Peyer's patch (tissue), 4 donors: ENCODE data around the gene CSNK2A2. TPM values are rescaled to one million over a fixed set of nuclear protein-coding genes. Genes with fewer than 3 reads are reported as not detected.

Experiments
- DNase-seq, 3 donors: peaks; one replicate each; pipeline ENCODE4 v3.0.0-alpha.2; 2017 to 2019
- H3K27ac ChIP-seq, 4 donors: fragments of 200-600 bp; sonication (generic); one replicate each; pipeline ENCODE4 v1.5.1; 2016 to 2019
- H3K27me3 ChIP-seq, 2 donors: fragments of 200-600 bp; sonication (generic); one replicate each; pipeline ENCODE4 v1.5.1; 2019
- H3K36me3 ChIP-seq, 3 donors: fragments of 200-600 bp; sonication (generic); one replicate each; pipeline ENCODE4 v1.5.1; 2016 to 2019
- H3K4me1 ChIP-seq, 4 donors: fragments of 200-600 bp; sonication (generic); one replicate each; pipeline ENCODE4 v1.5.1; 2016 to 2019
- H3K4me3 ChIP-seq, 4 donors: fragments of 200-600 bp; sonication (generic); 1 replicate in 3 of 4; 2 replicates in 1 of 4; pipeline ENCODE4 v1.5.1; 2016 to 2019; ENCODE audit warnings: mild to moderate bottlenecking in 1 of 4
- H3K9me3 ChIP-seq, 4 donors: fragments of 200-600 bp; sonication (generic); one replicate each; pipeline ENCODE4 v1.5.1; 2016 to 2019; ENCODE audit warnings: mild to moderate bottlenecking in 1 of 4
- CTCF ChIP-seq, 6 experiments: fragments of 450-650 bp in 4 of 6; fragments of 200-600 bp in 2 of 6; sonication (generic) in 1 of 6; IDR thresholded peaks; one replicate each; pipeline ENCODE4 v1.5.1; 2017 to 2019; ENCODE audit warnings: antibody characterized with exemption in 6 of 6, mild to moderate bottlenecking in 3 of 6, moderate library complexity in 1 of 6
- POLR2A ChIP-seq, 2 donors: fragments of 450-650 bp; IDR thresholded peaks; one replicate each; pipeline ENCODE4 v1.5.1; 2017; ENCODE audit warnings: antibody characterized with exemption in 2 of 2, mild to moderate bottlenecking in 2 of 2, moderate library complexity in 2 of 2
- total RNA-seq, 4 donors: library from RNA; depleted of rRNA; stranded (reverse); fragments of >200 nt; gene quantifications; one replicate each; pipeline ENCODE4 v1.1.0, GENCODE V29; 2016

Gene CSNK2A2
- total RNA-seq, 4 donors from 2014 or later, result 25.1 to 36.4 (median 29.6) TPM

GRCh38 chr16:58170223-58170622, 27.7 kb downstream of the CSNK2A2 start:
- no peaks in the 10 kb centered on the region for H3K4me1 ChIP-seq
- no peak for DNase-seq
- H3K27ac ChIP-seq, result no peak overlapping the region
- peaks cover 0 to 87% (median 0%) of the 10 kb centered on the region in 3 donors for H3K36me3 ChIP-seq
- TF ChIP-seq CTCF (IDR thresholded peaks at IDR 0.05), result no peak
- no peak for TF ChIP-seq POLR2A (IDR thresholded peaks at IDR 0.05)
- no peaks in the 10 kb centered on the region for H3K27me3 ChIP-seq
- no peaks in the 10 kb centered on the region for H3K9me3 ChIP-seq
- no peak overlapping the region for H3K4me3 ChIP-seq

DNA sequence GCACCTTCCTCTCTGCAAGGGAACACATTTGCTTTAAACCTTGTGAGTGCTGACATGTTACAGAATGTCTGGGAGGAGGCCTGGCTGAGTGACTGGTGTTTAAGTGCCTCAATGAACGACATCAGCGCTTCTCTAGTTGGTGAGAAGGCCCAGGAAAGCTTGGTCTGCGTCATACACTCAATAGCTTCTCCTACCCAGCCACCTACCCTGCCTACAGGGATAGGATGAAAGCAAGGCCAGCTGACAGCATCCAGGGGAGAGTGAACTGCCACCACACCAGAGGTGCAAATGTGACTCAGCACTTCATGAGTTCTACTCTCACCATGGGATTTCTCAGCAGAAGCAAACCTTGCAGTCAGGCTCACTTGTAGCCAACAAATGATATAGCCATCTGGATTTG, 37.1 kb downstream of the CSNK2A2 start:
- peaks cover 0 to 49% (median 0%) of the 10 kb centered on the region in 3 donors for H3K36me3 ChIP-seq
- H3K27ac ChIP-seq, result no peak overlapping the region
- TF ChIP-seq POLR2A (IDR thresholded peaks at IDR 0.05) (no peak), CTCF (IDR thresholded peaks at IDR 0.05) (no peak)
- no peak overlapping the region for H3K4me3 ChIP-seq
- no peak for DNase-seq
- H3K4me1 ChIP-seq, result no peaks in the 10 kb centered on the region
- H3K9me3 ChIP-seq, result no peaks in the 10 kb centered on the region
- no peaks in the 10 kb centered on the region for H3K27me3 ChIP-seq

- H3K27ac ChIP-seq, result no peak overlapping the region
Observed at GRCh38 chr16:58158725-58159124, 39.2 kb downstream of the CSNK2A2 start.

DNA sequence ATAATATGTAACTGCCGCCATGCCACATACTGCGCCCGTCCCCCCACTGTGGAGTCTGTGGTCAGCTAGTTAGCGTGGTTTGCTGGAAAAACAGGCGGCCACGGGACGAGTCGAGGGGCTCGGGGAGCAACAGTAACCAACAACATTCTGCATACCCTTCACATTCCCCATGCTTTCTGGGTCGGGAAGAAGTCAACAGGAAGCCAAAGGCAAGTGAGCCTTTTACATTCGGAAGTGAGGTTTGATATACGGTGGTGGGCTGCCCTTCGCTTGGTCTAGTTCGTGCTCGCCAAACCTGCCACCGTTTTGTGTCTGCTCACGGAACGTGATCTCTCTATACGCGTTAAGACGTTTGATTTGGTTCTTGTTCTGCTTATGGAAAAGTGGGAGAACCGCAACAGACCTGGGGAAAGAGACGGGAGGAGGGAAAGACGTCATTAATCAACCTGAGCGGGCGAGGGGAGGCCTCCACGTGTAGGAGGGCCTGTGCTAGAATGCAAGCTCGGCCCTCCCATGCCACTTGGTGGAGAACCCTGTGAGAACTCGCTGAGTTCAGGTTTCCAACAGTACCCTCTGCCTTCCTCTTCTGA, 39.9 kb downstream of the CSNK2A2 start:
- Histone ChIP-seq H3K36me3 (peaks cover 0 to 22% (median 0%) of the 10 kb centered on the region in 3 donors), H3K27me3 (no peaks in the 10 kb centered on the region), H3K9me3 (no peaks in the 10 kb centered on the region), H3K27ac (no peak overlapping the region), H3K4me3 (no peak overlapping the region), H3K4me1 (no peaks in the 10 kb centered on the region)
- DNase-seq, result no peak
- no peak for TF ChIP-seq CTCF (IDR thresholded peaks at IDR 0.05)
- TF ChIP-seq POLR2A (IDR thresholded peaks at IDR 0.05), result no peak

More at GRCh38 chr16:58158725-58159124, 39.2 kb downstream of the CSNK2A2 start:
- no peak for TF ChIP-seq CTCF (IDR thresholded peaks at IDR 0.05)
- no peak for TF ChIP-seq POLR2A (IDR thresholded peaks at IDR 0.05)
- Histone ChIP-seq H3K36me3 (peaks cover 0 to 28% (median 0%) of the 10 kb centered on the region in 3 donors), H3K4me1 (no peaks in the 10 kb centered on the region), H3K9me3 (no peaks in the 10 kb centered on the region), H3K4me3 (no peak overlapping the region), H3K27me3 (no peaks in the 10 kb centered on the region)
- no peak for DNase-seq

DNA sequence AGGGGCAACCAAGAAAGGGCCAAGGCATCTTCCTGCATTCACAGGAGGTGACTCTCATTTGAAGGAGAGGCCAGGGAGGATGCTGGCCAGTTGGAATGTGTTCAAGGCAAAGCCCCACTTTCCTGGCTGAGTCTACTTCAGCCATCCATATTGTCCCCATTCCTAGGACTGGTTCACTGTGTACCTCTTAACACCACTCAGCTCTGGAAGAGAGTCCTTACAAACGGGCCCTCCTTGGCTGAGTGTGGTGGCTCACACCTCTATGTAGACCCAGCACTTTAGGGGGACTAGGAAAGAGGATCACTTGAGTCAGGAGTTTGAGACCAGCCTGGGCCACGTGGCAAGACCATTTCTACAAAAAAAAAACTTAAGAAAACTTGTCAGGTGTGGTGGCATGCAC, 40.7 kb downstream of the CSNK2A2 start:
- TF ChIP-seq POLR2A (IDR thresholded peaks at IDR 0.05) (no peak), CTCF (IDR thresholded peaks at IDR 0.05) (no peak)
- no peak for DNase-seq
- H3K4me3 ChIP-seq, result no peak overlapping the region
- H3K27me3 ChIP-seq, result no peaks in the 10 kb centered on the region
- H3K9me3 ChIP-seq, result no peaks in the 10 kb centered on the region
- no peaks in the 10 kb centered on the region for H3K4me1 ChIP-seq
- peaks cover 0 to 14% (median 0%) of the 10 kb centered on the region in 3 donors for H3K36me3 ChIP-seq
- H3K27ac ChIP-seq, result no peak overlapping the region
